Measurements from ENCODE around the gene PPP6R1.

The PPP6R1 gene

GRCh38 chr19:55223291-55224037, 35.4 kb downstream of the PPP6R1 start:
- no peak for DNase-seq

GRCh38 chr19:55220525-55220924, 38.3 kb downstream of the PPP6R1 start:
- no peak for DNase-seq

- DNase-seq: peak; percentile 56
Observed at GRCh38 chr19:55216461-55217198, 42.2 kb downstream of the PPP6R1 start.

DNA sequence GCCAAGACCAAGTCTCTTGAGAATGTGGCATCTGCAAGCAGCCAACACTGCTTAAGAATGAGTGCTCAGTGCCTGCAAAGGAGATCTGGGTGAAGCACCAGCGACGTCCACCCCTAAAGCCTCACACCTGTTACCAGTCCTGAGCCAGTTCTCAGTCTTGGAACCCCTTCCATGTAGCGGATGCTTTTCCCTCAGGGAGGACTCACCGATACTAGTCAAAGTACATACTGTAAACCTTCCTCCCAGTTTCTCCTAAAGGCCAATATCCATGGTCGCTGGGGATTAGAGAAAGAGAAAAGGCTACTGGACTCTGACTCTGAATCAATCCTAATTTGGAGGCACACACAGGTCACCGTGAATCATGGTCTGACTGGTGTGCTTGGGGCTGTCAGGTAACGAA, 45.3 kb downstream of the PPP6R1 start:
- no peak for DNase-seq

DNA sequence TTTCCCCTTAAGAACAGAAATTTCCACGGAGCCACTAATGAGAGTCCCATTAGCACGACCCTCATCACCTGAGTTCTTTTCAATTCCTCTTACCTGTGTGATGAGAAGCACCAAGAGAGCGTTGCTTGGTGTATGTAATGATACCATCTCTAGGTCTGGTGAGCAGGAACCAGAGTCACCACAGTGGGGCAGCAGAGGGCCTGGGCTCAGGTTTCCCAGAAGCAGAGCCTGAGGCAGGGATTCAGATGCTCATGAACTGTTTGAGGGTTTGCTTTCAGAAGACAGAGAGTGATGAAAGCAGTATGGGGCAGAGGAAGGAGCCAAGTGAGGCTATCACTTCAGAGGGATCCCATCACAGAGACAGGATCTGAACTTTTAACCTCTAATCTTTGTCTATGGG, 46.4 kb downstream of the PPP6R1 start:
- peak; percentile 54 for DNase-seq

DNA sequence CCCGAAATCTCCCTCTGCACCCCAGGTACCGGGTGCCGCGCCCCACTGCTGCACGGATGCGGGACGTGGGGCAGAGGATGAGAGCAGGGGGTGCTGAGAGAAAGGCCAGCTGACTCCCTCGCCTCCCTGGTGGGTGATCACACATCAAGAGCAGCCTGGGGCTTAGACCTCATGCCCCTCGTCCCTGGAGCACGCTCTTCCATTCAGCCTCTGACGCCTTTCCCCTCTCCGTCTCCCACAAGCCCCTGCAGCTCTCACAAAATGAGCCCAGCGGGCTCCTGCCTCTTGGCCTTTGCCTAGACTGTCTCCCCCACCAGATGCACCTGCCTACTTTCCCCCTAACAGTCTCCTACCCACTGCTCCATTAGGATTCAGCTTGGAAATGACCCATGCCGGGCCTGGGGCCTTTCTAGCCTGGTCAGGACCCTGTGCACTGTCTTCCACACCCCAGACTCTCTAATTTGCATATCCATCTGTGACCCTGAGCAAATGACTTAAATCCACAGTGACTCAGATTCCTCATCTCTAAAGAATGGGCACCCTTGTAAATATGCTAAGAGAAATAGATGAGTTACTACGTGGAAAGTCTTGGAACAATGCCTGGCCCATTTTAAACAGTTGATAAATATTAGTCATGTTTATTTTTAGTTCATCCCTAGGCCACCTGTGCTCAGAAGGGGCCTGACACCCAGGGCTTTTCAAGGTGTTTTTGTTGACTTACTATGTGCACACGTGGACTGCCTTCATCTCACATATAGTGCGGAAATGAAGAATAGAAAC, 48.9 kb downstream of the PPP6R1 start:
- no peak for DNase-seq

DNA sequence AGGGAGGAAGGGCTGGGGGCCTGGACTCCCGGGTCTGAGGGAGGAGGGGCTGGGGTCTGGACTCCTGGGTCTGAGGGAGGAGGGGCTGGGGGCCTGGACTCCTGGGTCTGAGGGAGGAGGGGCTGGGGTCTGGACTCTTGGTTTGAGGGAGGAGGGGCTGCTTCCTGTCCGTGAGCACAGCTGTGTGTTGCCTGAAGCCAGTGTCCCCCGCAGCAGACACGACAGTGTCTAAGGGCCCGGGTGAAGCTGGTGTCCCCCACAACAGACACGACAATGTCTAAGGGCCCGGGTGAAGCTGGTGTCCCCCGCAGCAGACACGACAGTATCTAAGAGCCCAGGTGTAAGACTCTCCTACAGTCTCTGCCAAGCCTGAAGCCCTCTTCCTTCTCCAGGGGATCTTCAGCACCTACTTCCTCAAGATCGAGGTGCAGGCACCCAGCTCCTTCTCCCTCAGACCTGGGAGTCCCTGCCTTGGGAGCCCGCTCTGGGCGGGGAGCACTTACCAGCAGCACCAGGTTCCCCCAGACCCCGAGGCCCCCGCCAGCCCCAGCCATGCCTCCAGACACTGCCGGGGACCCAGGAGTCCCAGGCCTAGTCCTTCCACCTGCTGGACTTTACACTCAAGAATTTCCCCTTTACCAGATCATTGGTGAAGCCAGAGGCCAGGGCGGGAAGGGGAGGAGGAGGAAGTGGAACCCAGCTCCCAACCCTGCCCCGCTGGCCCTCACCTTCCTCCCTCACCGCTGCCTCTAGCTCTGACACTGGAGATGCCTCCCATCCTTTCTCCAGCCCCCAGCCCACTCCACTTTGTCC, 49.7 kb downstream of the PPP6R1 start, which contains the start of gene PTPRH:
Gene PTPRH, minus strand, starts transcription at position 622 of the 813 bp plus-strand sequence. Its CDS starts 68 bp downstream, at position 554.
- no peak for DNase-seq

DNA sequence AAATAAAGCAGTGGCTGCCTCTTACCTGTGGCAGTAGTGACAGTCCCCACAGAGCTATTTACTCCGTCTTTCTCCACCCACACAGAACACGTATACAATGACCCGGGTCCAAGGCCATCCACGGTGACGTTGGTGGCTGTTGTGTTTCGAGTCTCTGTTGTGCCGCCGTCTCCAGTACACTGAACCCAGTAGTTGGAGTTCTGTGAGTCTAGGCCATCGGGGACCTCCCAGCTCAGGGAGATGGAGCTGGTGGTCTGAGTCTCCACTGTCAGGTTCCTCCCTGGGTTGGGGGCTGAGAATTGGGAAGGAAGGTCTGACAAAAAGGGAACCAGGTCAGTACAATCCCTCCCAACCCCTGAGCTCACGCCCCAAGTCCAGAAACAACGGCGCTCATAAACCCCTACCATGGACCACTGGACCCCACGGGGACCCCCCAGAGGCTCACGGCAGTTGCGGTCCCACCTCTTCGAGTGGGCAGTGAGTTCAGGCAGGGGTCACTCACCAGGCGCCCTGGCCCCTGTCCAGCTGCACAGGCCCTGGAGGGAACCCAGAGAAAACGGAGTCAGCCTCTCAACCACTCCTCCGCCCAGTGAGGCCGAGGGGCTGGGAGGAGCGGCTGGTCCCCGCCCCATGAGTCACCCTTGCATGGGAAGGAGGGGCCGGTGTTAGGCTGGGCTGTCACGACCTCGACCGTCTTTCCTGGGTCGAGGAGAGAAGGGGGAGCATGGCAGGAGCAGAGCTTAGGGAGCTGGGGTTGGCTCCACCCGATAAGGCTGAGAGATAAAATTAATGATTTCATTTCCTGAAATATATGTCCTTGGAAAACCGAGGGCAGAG, 51.9 kb downstream of the PPP6R1 start:
- peak; percentile 34 for DNase-seq

DNA sequence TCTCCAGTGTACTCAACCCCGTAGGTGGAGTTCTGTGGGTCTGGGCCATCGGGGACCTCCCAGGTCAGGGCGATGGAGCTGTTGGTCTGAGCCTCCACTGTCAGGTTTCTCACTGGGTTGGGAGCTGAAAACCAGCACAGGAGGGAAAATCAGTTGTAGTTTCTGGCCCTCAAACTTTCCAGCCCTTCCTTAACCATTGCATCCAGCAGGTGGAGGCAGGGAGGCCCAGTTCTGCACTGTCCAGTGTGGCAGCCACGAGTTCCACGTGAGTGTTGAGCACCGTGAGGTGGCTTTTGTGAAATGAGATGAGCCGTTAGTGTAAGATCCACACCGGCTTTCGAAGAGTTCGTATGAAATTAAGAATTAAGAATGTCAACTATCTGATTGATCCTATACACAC, 56.6 kb downstream of the PPP6R1 start:
- DNase-seq: peak; percentile 33

- DNase-seq: no peak
Observed at GRCh38 chr19:55199620-55200204, 59.1 kb downstream of the PPP6R1 start.

DNA sequence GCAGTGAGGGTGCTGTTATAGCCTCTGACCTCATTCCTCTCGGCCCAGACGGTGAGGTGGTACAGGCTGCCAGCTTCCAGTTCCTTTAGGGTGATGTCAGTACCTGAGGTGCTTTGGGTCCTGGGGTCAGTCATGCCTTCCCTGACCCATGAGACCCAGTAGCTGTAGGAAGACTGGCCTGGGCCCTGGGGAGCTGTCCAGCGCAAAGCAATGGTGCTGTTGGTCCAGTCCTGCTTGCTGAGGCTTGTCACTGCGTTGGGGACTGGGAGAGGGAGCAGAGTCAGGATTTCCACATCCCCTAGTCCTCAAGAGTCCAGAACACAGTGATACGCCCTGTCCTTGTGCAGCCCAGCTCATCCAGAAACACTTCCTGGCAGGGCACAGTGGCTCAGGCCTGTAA, 60.2 kb downstream of the PPP6R1 start:
- DNase-seq: no peak

GRCh38 chr19:55197528-55197927, 61.3 kb downstream of the PPP6R1 start:
- DNase-seq: no peak

DNA sequence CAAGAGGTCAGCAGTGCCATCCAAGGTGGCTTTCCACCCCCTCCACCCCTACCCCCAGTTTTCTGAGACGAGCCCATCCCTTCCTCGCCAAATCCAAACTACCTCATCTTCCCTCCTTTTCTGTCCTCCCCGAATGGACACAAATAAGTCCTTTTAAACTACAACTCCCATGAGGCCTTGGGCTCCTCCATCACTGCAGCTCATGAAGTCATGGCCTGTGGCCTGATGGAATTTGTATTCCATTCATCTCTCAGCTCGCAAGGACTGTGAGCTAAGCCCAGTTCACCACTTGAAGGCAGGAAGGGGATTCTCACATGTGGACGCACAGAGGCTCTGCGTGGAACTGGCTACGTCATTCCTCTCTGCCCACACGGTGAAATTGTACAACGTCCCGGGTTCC, 62.0 kb downstream of the PPP6R1 start:
- DNase-seq: no peak

- no peak for DNase-seq
Observed at GRCh38 chr19:55193481-55193880, 65.3 kb downstream of the PPP6R1 start.

DNA sequence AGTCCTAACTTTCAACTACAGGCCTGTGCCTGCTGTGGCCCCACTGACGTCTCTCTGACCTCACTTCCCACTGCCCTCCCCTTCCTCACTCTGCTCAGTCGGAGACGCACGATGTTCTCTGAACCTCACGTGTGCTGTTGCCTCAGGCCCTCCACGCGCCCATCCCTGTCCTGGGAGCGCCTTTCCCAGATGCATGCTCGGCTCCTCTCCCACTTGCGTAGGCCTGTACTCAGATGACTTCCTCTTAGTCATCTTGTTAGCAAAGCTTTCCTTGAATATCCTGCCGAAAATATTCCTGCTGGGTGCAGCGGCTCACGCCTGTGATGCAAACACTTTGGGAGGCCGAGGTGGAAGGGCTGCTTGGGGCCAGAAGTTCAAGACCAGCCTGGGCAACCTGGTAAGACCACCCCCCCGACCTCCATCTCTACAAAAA, 69.4 kb downstream of the PPP6R1 start:
- DNase-seq: no peak

GRCh38 chr19:55188625-55189024, 70.2 kb downstream of the PPP6R1 start:
- DNase-seq: no peak

- DNase-seq: no peak
Observed at GRCh38 chr19:55186080-55186479, 72.7 kb downstream of the PPP6R1 start.

DNA sequence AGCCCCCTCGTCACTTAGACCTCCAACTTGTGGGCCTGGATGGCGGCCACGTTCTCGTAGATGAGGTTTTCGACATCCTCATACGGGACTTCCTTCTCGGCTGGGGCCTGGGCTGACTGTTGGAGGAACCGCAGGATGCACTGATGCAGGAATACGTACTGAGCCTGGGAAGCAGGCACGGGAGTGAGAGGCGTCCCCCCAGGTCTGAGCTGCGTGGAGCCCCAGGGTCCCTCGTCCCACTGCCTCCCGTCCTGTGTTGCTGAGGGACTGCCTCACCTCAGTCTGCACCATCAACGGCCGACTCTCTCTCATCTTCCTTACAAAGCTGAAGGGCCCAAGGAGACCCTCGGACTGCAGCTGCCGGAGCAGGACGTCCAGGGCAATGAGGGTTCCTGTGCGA, 77.1 kb downstream of the PPP6R1 start:
- DNase-seq: no peak

Data from CD4-positive, alpha-beta T cell treated with Interleukin-6 for 4 hours (primary cell).